ENCODE results near the gene CALM1.

DNA sequence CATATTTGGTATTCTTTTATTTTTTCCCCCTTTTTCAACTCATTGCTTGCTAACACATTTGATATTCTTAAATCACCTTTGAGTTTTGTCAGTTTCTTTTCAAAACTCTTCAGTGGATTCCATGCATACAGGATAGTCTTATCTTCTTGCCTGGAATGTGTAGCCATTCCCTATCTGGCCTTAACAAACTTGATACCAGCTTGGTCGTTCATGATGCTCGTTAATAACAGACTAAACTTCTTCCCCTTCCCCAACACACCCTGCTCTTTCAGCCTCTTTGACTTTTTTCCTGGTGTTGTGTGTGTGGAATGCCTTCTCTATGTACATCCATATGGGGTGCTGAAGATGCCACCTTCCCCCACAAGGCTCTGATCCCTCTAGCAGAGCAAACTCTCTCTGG, 17.7 kb upstream of the CALM1 start:
- TF ChIP-seq, protein P1, sequence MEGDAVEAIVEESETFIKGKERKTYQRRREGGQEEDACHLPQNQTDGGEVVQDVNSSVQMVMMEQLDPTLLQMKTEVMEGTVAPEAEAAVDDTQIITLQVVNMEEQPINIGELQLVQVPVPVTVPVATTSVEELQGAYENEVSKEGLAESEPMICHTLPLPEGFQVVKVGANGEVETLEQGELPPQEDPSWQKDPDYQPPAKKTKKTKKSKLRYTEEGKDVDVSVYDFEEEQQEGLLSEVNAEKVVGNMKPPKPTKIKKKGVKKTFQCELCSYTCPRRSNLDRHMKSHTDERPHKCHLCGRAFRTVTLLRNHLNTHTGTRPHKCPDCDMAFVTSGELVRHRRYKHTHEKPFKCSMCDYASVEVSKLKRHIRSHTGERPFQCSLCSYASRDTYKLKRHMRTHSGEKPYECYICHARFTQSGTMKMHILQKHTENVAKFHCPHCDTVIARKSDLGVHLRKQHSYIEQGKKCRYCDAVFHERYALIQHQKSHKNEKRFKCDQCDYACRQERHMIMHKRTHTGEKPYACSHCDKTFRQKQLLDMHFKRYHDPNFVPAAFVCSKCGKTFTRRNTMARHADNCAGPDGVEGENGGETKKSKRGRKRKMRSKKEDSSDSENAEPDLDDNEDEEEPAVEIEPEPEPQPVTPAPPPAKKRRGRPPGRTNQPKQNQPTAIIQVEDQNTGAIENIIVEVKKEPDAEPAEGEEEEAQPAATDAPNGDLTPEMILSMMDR (IDR thresholded peaks at IDR 0.05): no peak
- no peak for TF ChIP-seq POLR2A (IDR thresholded peaks at IDR 0.05)

Data from lower leg skin (tissue), 3 donors.